ENCODE data around the gene SYTL4. TPM values are rescaled to one million over a fixed set of nuclear protein-coding genes. Genes with fewer than 3 reads are reported as not detected.
A peak's percentile ranks its signal among the peaks of the same experiment; 100 is the strongest.

SYTL4 gene
- polyA plus RNA-seq, 3 donors from 2014 or later: 0.70 TPM; not detected in 2

DNA sequence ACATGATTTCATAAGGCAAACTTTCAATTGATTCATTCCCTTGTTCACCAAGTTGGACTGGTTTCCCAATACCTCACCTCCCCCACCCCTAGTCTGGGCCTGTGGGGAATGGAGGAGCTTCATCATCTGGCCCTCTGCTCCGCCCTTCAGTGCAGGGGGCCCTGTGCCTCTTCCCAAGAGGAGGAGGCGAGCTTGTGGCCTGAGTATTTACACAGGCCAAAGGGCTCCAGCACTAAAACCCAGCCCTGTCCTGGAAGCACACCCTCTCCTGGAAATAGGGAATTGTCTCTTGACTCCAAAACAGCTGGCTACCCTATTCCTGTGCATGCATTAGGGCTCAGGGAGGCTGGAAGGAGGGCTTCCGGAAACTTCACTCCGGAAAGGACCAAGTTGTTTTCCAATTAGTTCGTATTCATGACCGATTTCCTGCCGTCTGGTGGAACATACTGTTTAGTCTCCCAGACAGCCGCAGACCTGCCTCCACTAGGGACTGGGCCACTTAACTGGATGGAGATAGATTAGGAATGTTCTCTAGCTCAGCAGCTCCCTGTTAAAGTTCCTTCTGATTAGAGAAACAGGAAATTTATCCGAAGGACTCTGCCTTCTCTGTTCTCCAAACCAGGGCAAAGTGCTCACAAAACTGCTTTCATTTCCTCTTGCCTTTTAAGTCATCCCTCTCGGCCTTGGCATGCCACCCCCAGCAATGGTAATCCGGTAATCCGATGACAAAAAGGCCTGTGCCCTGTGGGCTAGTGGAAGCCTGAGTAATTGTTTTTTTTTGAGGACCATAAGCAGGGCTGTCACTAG is 82.2 kb downstream of the SYTL4 start:
- H3K27me3 Mint-ChIP-seq (ENCODE audit: low read depth in 3 of 3): peaks cover 2 to 12% (median 3%) of the 10 kb centered on the region in 3 donors
- no peaks in the 10 kb centered on the region for H3K36me3 Mint-ChIP-seq
- H3K27ac Mint-ChIP-seq: no peak overlapping the region
- no peaks in the 10 kb centered on the region for H3K4me1 Mint-ChIP-seq
- H3K4me3 Mint-ChIP-seq: no peak overlapping the region
- H3K9me3 Mint-ChIP-seq: no peaks in the 10 kb centered on the region
- DNase-seq: no peak

DNA sequence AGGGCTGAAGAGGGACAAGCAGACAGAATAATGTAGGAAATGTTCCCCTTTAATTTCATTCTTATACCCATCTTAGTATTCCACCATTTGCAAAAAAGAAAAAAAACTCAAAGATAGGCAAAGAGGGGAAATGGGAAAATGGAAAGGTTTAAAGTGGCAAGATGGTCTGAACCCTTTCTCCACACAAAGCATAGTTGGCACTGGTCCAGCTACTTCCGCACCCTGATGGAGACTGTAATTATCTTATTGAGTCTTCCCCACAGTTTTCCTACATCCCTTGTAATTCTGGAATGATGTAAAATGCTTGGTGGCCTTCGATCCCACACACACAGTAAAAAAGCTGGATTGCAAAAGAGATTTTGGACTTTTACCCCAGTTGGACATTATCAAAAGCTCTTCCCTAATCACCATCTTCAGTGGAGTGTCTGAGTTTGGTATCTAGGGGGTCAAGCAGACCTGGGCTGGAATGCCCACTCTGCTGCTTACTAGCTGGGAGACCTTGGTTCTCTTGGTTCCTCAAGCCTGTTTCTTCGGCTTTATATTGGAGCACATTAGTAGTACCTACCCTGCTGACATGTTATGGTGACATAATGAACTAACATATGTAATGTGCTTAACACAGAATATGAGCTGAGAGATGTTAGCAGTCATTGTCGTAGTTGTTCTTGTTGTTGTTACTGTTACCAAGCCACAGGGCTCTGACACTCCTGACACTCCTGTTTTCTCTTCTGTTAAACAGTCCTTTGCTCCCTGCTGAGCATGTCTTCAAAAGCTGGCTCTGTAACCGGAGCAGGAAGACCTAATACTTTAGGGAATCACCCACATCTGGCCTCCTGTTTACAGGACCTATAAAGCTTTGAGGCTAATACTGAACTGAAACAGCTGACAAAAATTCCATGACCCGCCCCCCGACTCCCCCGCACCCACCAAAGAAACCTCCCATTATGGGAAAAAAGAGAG is 83.2 kb downstream of the SYTL4 start:
- Mint-ChIP-seq H3K27ac (no peak overlapping the region), H3K36me3 (no peaks in the 10 kb centered on the region), H3K27me3 (ENCODE audit: low read depth in 3 of 3) (peaks cover 2 to 13% (median 5%) of the 10 kb centered on the region in 3 donors), H3K4me3 (no peak overlapping the region), H3K4me1 (no peaks in the 10 kb centered on the region), H3K9me3 (no peaks in the 10 kb centered on the region)
- DNase-seq: no peak

DNA sequence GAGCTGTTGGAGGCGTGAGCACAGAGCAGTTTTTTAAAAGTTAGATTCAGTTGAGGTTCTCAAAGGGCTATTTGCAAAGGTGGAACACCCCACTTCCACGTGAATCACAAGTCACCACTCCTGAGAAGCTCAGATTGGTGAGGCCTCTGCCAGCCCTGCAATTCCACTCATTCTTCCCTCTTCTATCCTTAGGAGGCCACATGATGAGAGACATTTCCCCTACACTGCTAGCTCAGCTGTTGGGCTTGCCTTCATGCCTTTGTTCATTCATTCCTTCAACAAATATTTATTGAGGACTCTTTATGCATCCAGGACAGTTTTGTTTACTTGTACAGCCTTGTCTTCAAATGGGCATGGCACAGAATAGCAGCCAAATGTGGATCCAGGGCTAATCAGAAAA is 84.2 kb downstream of the SYTL4 start:
- Mint-ChIP-seq H3K36me3 (no peaks in the 10 kb centered on the region), H3K27ac (no peak overlapping the region), H3K27me3 (ENCODE audit: low read depth in 3 of 3) (peaks cover 0 to 9% (median 6%) of the 10 kb centered on the region in 3 donors), H3K4me1 (no peaks in the 10 kb centered on the region), H3K4me3 (no peak overlapping the region), H3K9me3 (no peaks in the 10 kb centered on the region)
- DNase-seq: no peak

- DNase-seq: no peak
- Mint-ChIP-seq H3K27ac (no peak overlapping the region), H3K36me3 (no peaks in the 10 kb centered on the region), H3K27me3 (ENCODE audit: low read depth in 3 of 3) (peaks cover 2 to 8% (median 6%) of the 10 kb centered on the region in 3 donors), H3K9me3 (no peaks in the 10 kb centered on the region), H3K4me3 (no peak overlapping the region), H3K4me1 (no peaks in the 10 kb centered on the region)
These were observed 84.8 kb downstream of the SYTL4 start for GRCh38 chrX:100647095-100647494.

DNA sequence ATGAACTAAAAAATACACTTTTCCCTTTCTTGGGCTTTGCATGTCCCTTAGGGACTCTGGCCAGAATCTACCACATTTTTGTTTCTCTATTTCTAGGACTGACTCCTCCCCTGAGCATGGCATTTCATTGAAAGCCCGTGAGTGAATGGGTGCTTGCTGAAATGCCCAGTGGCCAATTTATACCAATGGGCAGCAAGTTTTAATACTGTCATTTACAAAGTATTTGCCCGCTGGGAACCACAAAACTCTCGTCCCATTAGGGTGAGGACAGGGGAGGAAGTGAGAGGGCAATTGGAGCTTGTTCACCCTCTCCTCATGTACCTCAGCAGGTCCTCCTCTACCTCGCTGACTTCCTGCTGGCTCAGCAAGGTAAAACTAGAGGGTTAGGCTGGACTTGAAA is 86.8 kb downstream of the SYTL4 start:
- no peak overlapping the region for H3K4me3 Mint-ChIP-seq
- H3K36me3 Mint-ChIP-seq: no peaks in the 10 kb centered on the region
- H3K4me1 Mint-ChIP-seq: no peaks in the 10 kb centered on the region
- DNase-seq: no peak
- peaks cover 2 to 12% (median 9%) of the 10 kb centered on the region in 3 donors for H3K27me3 Mint-ChIP-seq (ENCODE audit: low read depth in 3 of 3)
- H3K9me3 Mint-ChIP-seq: peaks cover 0 to 2% (median 0%) of the 10 kb centered on the region in 6 donors
- H3K27ac Mint-ChIP-seq: no peak overlapping the region

GRCh38 chrX:100643956-100644860 is 87.7 kb downstream of the SYTL4 start, which contains the start of gene SRPX2:
TSS of gene SRPX2 (plus strand) at chrX:100644199. CDS start at chrX:100646323, 2,124 bp downstream.
- H3K27me3 Mint-ChIP-seq (ENCODE audit: low read depth in 3 of 3): peaks cover 2 to 18% (median 13%) of the 10 kb centered on the region in 3 donors

GRCh38 chrX:100643212-100643611 is 88.7 kb downstream of the SYTL4 start:
- no peak overlapping the region for H3K27ac Mint-ChIP-seq
- H3K27me3 Mint-ChIP-seq (ENCODE audit: low read depth in 3 of 3): peaks cover 3 to 19% (median 18%) of the 10 kb centered on the region in 3 donors
- no peaks in the 10 kb centered on the region for H3K4me1 Mint-ChIP-seq
- H3K4me3 Mint-ChIP-seq: no peak overlapping the region
- H3K9me3 Mint-ChIP-seq: peaks cover 0 to 5% (median 0%) of the 10 kb centered on the region in 6 donors
- no peaks in the 10 kb centered on the region for H3K36me3 Mint-ChIP-seq
- DNase-seq: no peak

More at GRCh38 chrX:100643956-100644860, 87.7 kb downstream of the SYTL4 start, which contains the start of gene SRPX2:
- Mint-ChIP-seq H3K9me3 (peaks cover 0 to 2% (median 0%) of the 10 kb centered on the region in 6 donors), H3K4me3 (no peak within 1 kb of the TSS), H3K36me3 (no peaks in the 10 kb centered on the region), H3K4me1 (no peaks in the 10 kb centered on the region), H3K27ac (no peak within 1 kb of the TSS)
- DNase-seq: no peak

DNA sequence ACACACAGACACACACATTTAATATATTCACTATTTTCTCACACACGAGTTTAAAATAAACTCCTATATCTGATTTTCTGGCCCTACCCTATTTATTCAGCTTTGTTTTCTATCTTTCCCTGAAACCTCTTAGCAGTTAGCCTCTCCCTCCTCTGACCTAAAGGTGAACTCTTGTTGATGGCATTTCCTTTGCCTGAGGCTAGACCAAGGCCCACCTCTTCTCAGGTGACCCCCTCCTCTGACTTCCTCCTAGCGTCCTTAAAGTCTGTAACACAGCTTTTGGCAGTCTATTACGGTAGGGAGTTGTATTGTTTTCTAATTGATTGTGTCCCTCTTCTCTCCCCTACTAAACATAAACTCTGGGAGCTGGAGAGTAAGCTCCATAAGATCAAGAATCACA is 89.6 kb downstream of the SYTL4 start:
- no peak overlapping the region for H3K27ac Mint-ChIP-seq
- no peak for DNase-seq
- H3K36me3 Mint-ChIP-seq: no peaks in the 10 kb centered on the region
- H3K9me3 Mint-ChIP-seq: peaks cover 0 to 5% (median 0%) of the 10 kb centered on the region in 6 donors
- peaks cover 3 to 26% (median 22%) of the 10 kb centered on the region in 3 donors for H3K27me3 Mint-ChIP-seq (ENCODE audit: low read depth in 3 of 3)
- H3K4me1 Mint-ChIP-seq: no peaks in the 10 kb centered on the region
- no peak overlapping the region for H3K4me3 Mint-ChIP-seq

DNA sequence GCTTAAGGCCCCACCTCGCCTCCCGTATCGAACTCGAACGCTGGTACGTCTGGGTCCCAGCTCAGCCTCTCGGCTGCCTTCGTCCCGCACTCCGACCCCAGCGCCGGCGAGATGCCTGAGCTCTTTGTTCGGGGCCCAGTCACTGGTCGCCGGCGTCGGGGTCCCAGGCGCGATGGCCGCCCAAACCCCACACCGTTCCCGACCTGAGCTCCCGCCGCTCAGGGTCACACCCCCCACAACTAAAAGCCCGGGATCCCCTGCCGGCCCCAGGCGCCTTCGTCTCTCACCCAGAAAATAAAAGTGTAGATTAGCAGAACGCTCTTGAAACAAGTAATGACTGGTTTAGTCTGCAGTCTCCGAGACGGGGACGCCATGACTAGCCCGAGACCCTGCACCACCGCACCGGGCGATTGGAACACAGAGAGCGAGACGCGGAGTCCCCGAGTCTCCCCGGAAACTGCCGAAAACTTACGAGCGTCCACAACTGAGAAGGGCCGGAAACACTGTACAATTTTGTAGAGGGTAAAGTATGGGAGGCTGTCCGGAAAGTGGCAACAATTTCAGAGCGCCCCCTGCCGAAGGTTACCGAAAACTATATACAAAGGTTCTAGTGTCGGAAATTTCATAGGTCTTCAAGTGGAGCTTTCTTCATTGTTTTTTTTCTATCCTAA is 95.5 kb downstream of the SYTL4 start, which contains the start of gene TSPAN6:
TSS of gene TSPAN6 (minus strand) at position 486 of the 671 bp plus-strand sequence. CDS start at position 374, 112 bp downstream.
- Mint-ChIP-seq H3K4me1 (peaks cover 4 to 9% of the 10 kb centered on the region in 2 donors), H3K27ac (no peak within 1 kb of the TSS), H3K9me3 (peaks cover 0 to 9% (median 1%) of the 10 kb centered on the region in 6 donors), H3K36me3 (no peaks in the 10 kb centered on the region), H3K27me3 (ENCODE audit: low read depth in 3 of 3) (peaks cover 8 to 26% (median 14%) of the 10 kb centered on the region in 3 donors), H3K4me3 (peak within 1 kb of the TSS; percentile 75 to 79 (median 76))
- DNase-seq: peak; percentile 15 to 31 (median 16)

DNA sequence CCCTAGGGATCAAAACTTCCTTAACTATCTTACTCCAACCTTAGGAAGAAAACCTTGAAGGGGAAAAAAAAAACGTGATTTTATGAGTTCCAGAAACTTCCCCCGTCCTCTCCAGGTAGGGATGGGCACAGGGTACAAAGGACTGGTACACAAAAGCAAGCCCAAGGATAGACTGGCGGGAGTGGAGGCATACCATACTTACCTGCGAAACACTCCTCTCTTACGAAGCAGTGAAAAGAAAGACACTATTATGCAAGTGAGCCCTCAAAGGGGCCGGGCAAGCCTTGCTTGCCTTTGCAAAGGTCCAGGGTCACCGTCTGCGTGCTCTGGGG is 96.0 kb downstream of the SYTL4 start:
- Mint-ChIP-seq H3K27me3 (ENCODE audit: low read depth in 3 of 3) (peaks cover 8 to 26% (median 14%) of the 10 kb centered on the region in 3 donors), H3K4me1 (peaks cover 4 to 9% of the 10 kb centered on the region in 2 donors), H3K27ac (no peak overlapping the region), H3K36me3 (no peaks in the 10 kb centered on the region), H3K4me3 (peak overlapping the region in 1 of 5 donors; percentile 79), H3K9me3 (peaks cover 0 to 7% (median 1%) of the 10 kb centered on the region in 6 donors)
- no peak for DNase-seq

DNA sequence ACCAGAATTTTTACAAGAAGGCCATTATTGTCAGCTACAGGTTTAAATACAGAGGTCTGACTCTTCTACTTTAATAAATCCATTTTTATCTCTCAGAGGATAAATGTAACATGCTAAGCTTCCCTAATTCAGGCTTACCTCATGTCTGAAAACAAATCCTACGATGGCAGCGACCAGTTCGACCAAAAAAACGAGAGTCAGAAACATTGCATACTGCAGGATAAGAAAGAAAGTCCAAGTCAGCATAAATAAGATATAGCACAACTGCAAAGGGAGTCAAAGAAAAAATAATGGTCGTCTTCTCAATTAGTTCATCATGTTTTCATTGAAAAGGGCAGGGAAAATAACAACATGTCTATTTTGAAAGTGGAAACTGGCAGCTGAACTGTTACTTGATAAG is 96.9 kb downstream of the SYTL4 start:
- Mint-ChIP-seq H3K27ac (no peak overlapping the region), H3K4me3 (no peak overlapping the region), H3K4me1 (peaks cover 4 to 9% of the 10 kb centered on the region in 2 donors), H3K9me3 (peaks cover 0 to 7% (median 1%) of the 10 kb centered on the region in 6 donors), H3K27me3 (ENCODE audit: low read depth in 3 of 3) (peaks cover 8 to 24% (median 10%) of the 10 kb centered on the region in 3 donors), H3K36me3 (no peaks in the 10 kb centered on the region)
- DNase-seq: no peak

GRCh38 chrX:100625985-100626491 is 105.9 kb downstream of the SYTL4 start:
- Mint-ChIP-seq H3K36me3 (no peaks in the 10 kb centered on the region), H3K4me1 (peaks cover 9 to 13% of the 10 kb centered on the region in 2 donors), H3K27ac (peak overlapping the region in 1 of 6 donors; percentile 47), H3K9me3 (no peaks in the 10 kb centered on the region), H3K4me3 (peak overlapping the region in 3 of 5 donors; percentile 7 to 53 (median 50)), H3K27me3 (ENCODE audit: low read depth in 3 of 3) (peaks cover 0 to 8% (median 0%) of the 10 kb centered on the region in 3 donors)
- peak; percentile 7 to 13 (median 11) for DNase-seq

All from immature natural killer cell (primary cell).